HCT116 (cell line): ENCODE results near the gene ANO10. TPM values are rescaled to one million over a fixed set of nuclear protein-coding genes. Genes with fewer than 3 reads are reported as not detected.

Experiments
- ATAC-seq: fragments of 200-7000 bp; cut with Tn5 transposase; 2 replicates; pipeline ENCODE4 v1.9.1; 2020; ENCODE audit warnings: mild to moderate bottlenecking, moderate library complexity
- BruUV-seq: library from RNA; stranded (reverse); fragments of 400-500 nt; replicated peaks from 2 replicates; lab custom pipeline; 2021; lab: Mats Ljungman, UMichigan
- CTCF ChIA-PET: fragments of 300-600 bp; sonication (Branson Sonifier 250); formaldehyde crosslinking; loops from one replicate; lab custom pipeline; 2021; ENCODE audit warnings: antibody characterized with exemption; lab: Charles Lee
- POLR2A ChIA-PET: fragments of 300-600, 350-600 bp; sonication (Branson Sonifier 250); formaldehyde crosslinking; loops from one replicate; lab custom pipeline; 2021; ENCODE audit warnings: antibody characterized with exemption; lab: Charles Lee
- RAD21 ChIA-PET, 2 experiments: fragments of 300-600 bp; sonication (Branson Sonifier 250); formaldehyde crosslinking; loops; one replicate each; lab custom pipeline; 2023; ENCODE audit warnings: low total read pairs in 2 of 2; ENCODE audit not compliant: uncharacterized antibody in 2 of 2, unreplicated experiment in 2 of 2, low non-redundant PET in 1 of 2; lab: Charles Lee
- DNase-seq: peaks from one replicate; pipeline ENCODE4 v3.0.0-alpha.2; 2010; ENCODE audit warnings: low read depth, low spot score
- H2AFZ ChIP-seq: fragments of 200-600 bp; shearing (Covaris generic), sonication (generic); 2 replicates; pipeline ENCODE4 v1.6.1; 2017; ENCODE audit warnings: low read depth, mixed run types, mixed read lengths, antibody characterized with exemption, low read length; ENCODE audit not compliant: poor library complexity, severe bottlenecking
- H3K27ac ChIP-seq: 2 replicates; pipeline ENCODE4 v1.5.1; 2012; ENCODE audit warnings: low read depth, low read length
- H3K27me3 ChIP-seq: fragments of 200-600 bp; sonication (generic); 2 replicates; pipeline ENCODE4 v1.6.1; 2016; ENCODE audit warnings: mixed run types, low read length, mixed read lengths; ENCODE audit not compliant: insufficient read depth
- H3K36me3 ChIP-seq, 2 experiments: fragments of 200-500 bp in 1 of 2; fragments of 200-600 bp in 1 of 2; sonication (Bioruptor generic) in 1 of 2; sonication (generic) in 1 of 2; 2 replicates each; pipeline versions ENCODE4 v1.5.1 to v1.6.1; 2014 to 2016; ENCODE audit warnings: low read length in 2 of 2, inconsistent platforms in 1 of 2, mixed read lengths in 1 of 2, mixed run types in 1 of 2; ENCODE audit not compliant: insufficient read depth in 2 of 2, control insufficient read depth in 1 of 2
- H3K4me1 ChIP-seq, 2 experiments: fragments of 200-600 bp in 1 of 2; sonication (generic) in 1 of 2; 2 replicates each; pipeline versions ENCODE4 v1.5.1 to v1.6.1; 2012 to 2017; ENCODE audit warnings: low read length in 2 of 2, inconsistent platforms in 1 of 2, mild to moderate bottlenecking in 1 of 2, mixed read lengths in 1 of 2, mixed run types in 1 of 2, moderate library complexity in 1 of 2; ENCODE audit not compliant: insufficient read depth in 2 of 2, control insufficient read depth in 1 of 2
- H3K4me2 ChIP-seq: fragments of 200-600 bp; sonication (generic); 2 replicates; pipeline ENCODE4 v1.6.1; 2017; ENCODE audit warnings: mixed run types, low read length, mixed read lengths
- H3K4me3 ChIP-seq, 2 experiments: fragments of 200-600 bp in 1 of 2; sonication (generic) in 1 of 2; replicated peaks in 1 of 2; 2 replicates each; pipeline ENCODE4 v1.5.1; 2011 to 2016; ENCODE audit warnings: low read length in 2 of 2, control low read depth in 1 of 2, low read depth in 1 of 2, mild to moderate bottlenecking in 1 of 2, mixed read lengths in 1 of 2, mixed run types in 1 of 2
- H3K79me2 ChIP-seq: fragments of 200-600 bp; sonication (generic); 2 replicates; pipeline ENCODE4 v1.6.1; 2017; ENCODE audit warnings: mild to moderate bottlenecking, mixed run types, low read length, moderate library complexity, mixed read lengths; ENCODE audit not compliant: insufficient read depth
- H3K9ac ChIP-seq: fragments of 200-600 bp; sonication (generic); 2 replicates; pipeline ENCODE4 v1.6.1; 2016; ENCODE audit warnings: low read length, mixed read lengths
- H3K9me2 ChIP-seq: fragments of 200-600 bp; sonication (generic), shearing (Covaris generic); 2 replicates; pipeline ENCODE4 v1.6.1; 2017; ENCODE audit warnings: mixed run types, mild to moderate bottlenecking, moderate library complexity; ENCODE audit not compliant: insufficient read depth
- H3K9me3 ChIP-seq, 2 experiments: fragments of 200-500 bp in 1 of 2; fragments of 200-600 bp in 1 of 2; sonication (Bioruptor generic) in 1 of 2; sonication (generic) in 1 of 2; 2 replicates each; pipeline ENCODE4 v1.6.1; 2014 to 2017; ENCODE audit warnings: low read length in 2 of 2, mixed read lengths in 2 of 2, inconsistent platforms in 1 of 2, low read depth in 1 of 2, mild to moderate bottlenecking in 1 of 2, mixed run types in 1 of 2, moderate library complexity in 1 of 2; ENCODE audit not compliant: control insufficient read depth in 1 of 2, insufficient read depth in 1 of 2
- H4K20me1 ChIP-seq: fragments of 200-600 bp; sonication (generic), shearing (Covaris generic); 2 replicates; pipeline ENCODE4 v1.6.1; 2017; ENCODE audit warnings: mixed run types, mild to moderate bottlenecking, moderate library complexity; ENCODE audit not compliant: insufficient read depth
- CBX3 ChIP-seq: IDR thresholded peaks from 2 replicates; pipeline ENCODE4 v1.6.1; 2012; ENCODE audit warnings: low read depth
- CEBPB ChIP-seq: IDR thresholded peaks from 2 replicates; pipeline ENCODE4 v1.6.1; 2012; ENCODE audit warnings: low read depth
- ELF1 ChIP-seq: IDR thresholded peaks from 2 replicates; pipeline ENCODE4 v1.6.1; 2012; ENCODE audit warnings: low read depth, borderline replicate concordance
- EZH2 ChIP-seq: fragments of 200-600 bp; sonication (generic); IDR thresholded peaks from 2 replicates; pipeline ENCODE4 v1.6.1; 2017; ENCODE audit warnings: antibody characterized with exemption, mixed run types
- EZH2phosphoT487 ChIP-seq: fragments of 200-600 bp; IDR thresholded peaks from 2 replicates; pipeline ENCODE4 v1.6.1; 2018; ENCODE audit warnings: antibody characterized with exemption, borderline replicate concordance
- FOSL1 ChIP-seq: IDR thresholded peaks from 2 replicates; pipeline ENCODE4 v1.6.1; 2012; ENCODE audit warnings: low read depth
- JUND ChIP-seq: IDR thresholded peaks from 2 replicates; pipeline ENCODE4 v1.6.1; 2012
- RAD21 ChIP-seq: IDR thresholded peaks from 2 replicates; pipeline ENCODE4 v1.6.1; 2012; ENCODE audit warnings: low read depth, mild to moderate bottlenecking
- SIN3A ChIP-seq: IDR thresholded peaks from 2 replicates; pipeline ENCODE4 v1.6.1; 2012; ENCODE audit warnings: low read depth
- SP1 ChIP-seq: IDR thresholded peaks from 2 replicates; pipeline ENCODE4 v1.6.1; 2012; ENCODE audit warnings: low read depth
- SRF ChIP-seq: IDR thresholded peaks from 2 replicates; pipeline ENCODE4 v1.6.1; 2012; ENCODE audit warnings: low read depth
- intact Hi-C: fragments of 100-400 bp; cut with micrococcal nuclease; formaldehyde crosslinking; loops from 2 replicates; pipeline ENCODE4 v1.10.0; 2022
- total RNA-seq: library from RNA; stranded (reverse); gene quantifications from one replicate; pipeline ENCODE4 v1.2.1, GENCODE V29; 2021; ENCODE audit not compliant: unreplicated experiment
- TF ChIP-seq, protein P1 (sequence below): IDR thresholded peaks from 2 replicates; pipeline ENCODE4 v1.6.1; 2012; ENCODE audit warnings: low read depth
- TF ChIP-seq, protein P2 (sequence below): IDR thresholded peaks from 2 replicates; pipeline ENCODE4 v1.6.1; 2012
- TF ChIP-seq, protein P3 (sequence below), 3 experiments: fragments of 200-600 bp in 1 of 3; sonication (generic) in 1 of 3; IDR thresholded peaks in 2 of 3; conservative IDR thresholded peaks in 1 of 3; 2 replicates each; pipeline ENCODE4 v1.5.1; 2012 to 2017; ENCODE audit warnings: low read depth in 2 of 3, low read length in 2 of 3, antibody characterized with exemption in 1 of 3, borderline replicate concordance in 1 of 3, control low read depth in 1 of 3, mild to moderate bottlenecking in 1 of 3, mixed read lengths in 1 of 3, mixed run types in 1 of 3, moderate library complexity in 1 of 3; ENCODE audit not compliant: insufficient read depth in 1 of 3

The ANO10 gene
- total RNA-seq, 1 experiment from 2014 or later = 13.3 TPM

DNA sequence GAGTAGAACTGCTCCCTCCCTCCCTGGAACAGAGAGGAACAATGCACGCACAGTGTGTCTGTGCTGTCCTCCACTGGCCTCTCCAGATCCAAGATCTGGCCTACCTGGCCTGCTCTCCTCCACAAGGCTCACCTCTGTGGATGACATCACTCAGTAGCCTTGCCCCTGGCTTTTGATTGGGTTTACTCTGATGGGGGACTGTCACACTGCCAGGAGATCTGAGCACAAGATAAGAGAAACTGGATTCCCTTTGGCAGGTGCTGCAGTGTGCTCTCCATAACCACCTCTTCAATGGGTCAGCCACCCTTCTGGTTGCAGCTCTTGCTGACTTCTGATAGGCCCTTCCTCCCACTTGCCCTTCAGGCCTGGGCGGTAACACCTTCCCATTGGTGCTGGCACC lies 22.6 kb upstream of the ANO10 start (continued):
- TF ChIP-seq, protein P1, sequence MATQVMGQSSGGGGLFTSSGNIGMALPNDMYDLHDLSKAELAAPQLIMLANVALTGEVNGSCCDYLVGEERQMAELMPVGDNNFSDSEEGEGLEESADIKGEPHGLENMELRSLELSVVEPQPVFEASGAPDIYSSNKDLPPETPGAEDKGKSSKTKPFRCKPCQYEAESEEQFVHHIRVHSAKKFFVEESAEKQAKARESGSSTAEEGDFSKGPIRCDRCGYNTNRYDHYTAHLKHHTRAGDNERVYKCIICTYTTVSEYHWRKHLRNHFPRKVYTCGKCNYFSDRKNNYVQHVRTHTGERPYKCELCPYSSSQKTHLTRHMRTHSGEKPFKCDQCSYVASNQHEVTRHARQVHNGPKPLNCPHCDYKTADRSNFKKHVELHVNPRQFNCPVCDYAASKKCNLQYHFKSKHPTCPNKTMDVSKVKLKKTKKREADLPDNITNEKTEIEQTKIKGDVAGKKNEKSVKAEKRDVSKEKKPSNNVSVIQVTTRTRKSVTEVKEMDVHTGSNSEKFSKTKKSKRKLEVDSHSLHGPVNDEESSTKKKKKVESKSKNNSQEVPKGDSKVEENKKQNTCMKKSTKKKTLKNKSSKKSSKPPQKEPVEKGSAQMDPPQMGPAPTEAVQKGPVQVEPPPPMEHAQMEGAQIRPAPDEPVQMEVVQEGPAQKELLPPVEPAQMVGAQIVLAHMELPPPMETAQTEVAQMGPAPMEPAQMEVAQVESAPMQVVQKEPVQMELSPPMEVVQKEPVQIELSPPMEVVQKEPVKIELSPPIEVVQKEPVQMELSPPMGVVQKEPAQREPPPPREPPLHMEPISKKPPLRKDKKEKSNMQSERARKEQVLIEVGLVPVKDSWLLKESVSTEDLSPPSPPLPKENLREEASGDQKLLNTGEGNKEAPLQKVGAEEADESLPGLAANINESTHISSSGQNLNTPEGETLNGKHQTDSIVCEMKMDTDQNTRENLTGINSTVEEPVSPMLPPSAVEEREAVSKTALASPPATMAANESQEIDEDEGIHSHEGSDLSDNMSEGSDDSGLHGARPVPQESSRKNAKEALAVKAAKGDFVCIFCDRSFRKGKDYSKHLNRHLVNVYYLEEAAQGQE = no peak
- TF ChIP-seq SRF (no peak), CBX3 (no peak), RAD21 (no peak), SIN3A (no peak), SP1 (no peak), JUND (no peak)

DNA sequence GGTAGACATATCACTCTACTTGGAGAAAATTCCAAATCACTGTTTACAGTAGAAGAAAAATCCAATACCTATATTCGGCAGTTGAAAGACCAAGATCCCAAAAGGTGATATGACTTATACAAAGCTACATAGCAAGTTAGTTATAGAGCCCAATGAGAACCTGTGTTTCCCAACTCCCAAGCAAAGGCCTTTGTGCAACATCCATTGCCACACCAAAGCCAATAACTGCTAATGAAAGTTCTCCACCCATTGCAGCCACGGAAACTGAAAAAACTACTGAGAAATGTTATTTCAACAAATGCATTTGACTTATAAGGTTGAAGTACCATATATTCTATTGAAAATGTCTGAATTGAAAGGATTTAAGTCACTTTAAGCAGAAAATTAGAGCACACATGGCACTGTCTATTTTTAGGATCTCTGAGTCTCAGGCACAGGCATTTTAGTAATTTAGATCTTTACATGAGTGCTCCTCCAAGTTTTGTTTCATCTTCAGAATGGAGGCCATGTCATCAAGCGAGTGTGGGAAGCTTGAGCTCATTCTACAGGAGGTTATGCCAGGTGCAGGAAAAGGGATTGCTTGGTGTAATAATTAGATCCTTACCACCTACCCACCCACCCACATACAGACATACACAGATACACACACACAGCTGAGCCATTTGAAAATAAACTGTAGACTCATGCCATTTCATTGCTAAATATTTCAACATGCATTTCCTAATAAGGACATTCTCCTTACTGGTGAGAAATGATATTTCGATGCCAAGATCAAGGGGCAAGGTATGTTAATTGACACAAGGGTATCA lies 19.7 kb upstream of the ANO10 start:
- ATAC-seq (no peak), DNase-seq (no peak)
- no peaks in the 10 kb centered on the region for H3K9me2 ChIP-seq
- no peak overlapping the region for H3K27ac ChIP-seq
- H4K20me1 ChIP-seq = no peaks in the 10 kb centered on the region
- no peak overlapping the region for H3K4me3 ChIP-seq
- intact Hi-C loops = no loop called here
- no peaks in the 10 kb centered on the region for H3K36me3 ChIP-seq
- H3K9me3 ChIP-seq = no peaks in the 10 kb centered on the region
- no peaks in the 10 kb centered on the region for H3K79me2 ChIP-seq
- no peak overlapping the region for H3K9ac ChIP-seq
- BruUV-seq = no TSS peak
- RAD21 ChIA-PET = no interaction called here
- no peak overlapping the region for H2AFZ ChIP-seq
- no peak overlapping the region for H3K4me2 ChIP-seq
- peaks cover 12 to 26% of the 10 kb centered on the region in 2 experiments for H3K4me1 ChIP-seq
- CTCF ChIA-PET = no interaction called here
- H3K27me3 ChIP-seq = no peaks in the 10 kb centered on the region
- POLR2A ChIA-PET = no interaction called here
- TF ChIP-seq EZH2phosphoT487 (no peak), RAD21 (no peak), ELF1 (no peak), SRF (no peak), FOSL1 (no peak), EZH2 (no peak), CEBPB (no peak), JUND (no peak)
- TF ChIP-seq, protein P2, sequence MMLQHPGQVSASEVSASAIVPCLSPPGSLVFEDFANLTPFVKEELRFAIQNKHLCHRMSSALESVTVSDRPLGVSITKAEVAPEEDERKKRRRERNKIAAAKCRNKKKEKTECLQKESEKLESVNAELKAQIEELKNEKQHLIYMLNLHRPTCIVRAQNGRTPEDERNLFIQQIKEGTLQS = no peak
- TF ChIP-seq, protein P1 = no peak
- TF ChIP-seq, protein P3, sequence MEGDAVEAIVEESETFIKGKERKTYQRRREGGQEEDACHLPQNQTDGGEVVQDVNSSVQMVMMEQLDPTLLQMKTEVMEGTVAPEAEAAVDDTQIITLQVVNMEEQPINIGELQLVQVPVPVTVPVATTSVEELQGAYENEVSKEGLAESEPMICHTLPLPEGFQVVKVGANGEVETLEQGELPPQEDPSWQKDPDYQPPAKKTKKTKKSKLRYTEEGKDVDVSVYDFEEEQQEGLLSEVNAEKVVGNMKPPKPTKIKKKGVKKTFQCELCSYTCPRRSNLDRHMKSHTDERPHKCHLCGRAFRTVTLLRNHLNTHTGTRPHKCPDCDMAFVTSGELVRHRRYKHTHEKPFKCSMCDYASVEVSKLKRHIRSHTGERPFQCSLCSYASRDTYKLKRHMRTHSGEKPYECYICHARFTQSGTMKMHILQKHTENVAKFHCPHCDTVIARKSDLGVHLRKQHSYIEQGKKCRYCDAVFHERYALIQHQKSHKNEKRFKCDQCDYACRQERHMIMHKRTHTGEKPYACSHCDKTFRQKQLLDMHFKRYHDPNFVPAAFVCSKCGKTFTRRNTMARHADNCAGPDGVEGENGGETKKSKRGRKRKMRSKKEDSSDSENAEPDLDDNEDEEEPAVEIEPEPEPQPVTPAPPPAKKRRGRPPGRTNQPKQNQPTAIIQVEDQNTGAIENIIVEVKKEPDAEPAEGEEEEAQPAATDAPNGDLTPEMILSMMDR (IDR thresholded peaks at IDR 0.05 in 2 of 3, conservative IDR thresholded peaks at IDR 0.05 in 1 of 3; ENCODE audit: borderline replicate concordance in 1 of 3, insufficient read depth in 1 of 3, low read depth in 2 of 3, low read length in 2 of 3) = no peak
